AG08395 (cell line): ENCODE data around the gene PARD3.
"Not testable (repeated sequence)": the region's sequence is repeated elsewhere in the genome, so short reads cannot be mapped to it uniquely, and the experiment has no call there.

Experiments used
- DNase-seq: peaks from one replicate; pipeline ENCODE4 v3.0.0; 2012; ENCODE audit warnings: mixed read lengths, low spot score

The PARD3 gene

GRCh38 chr10:34097682-34098081 lies 717.4 kb downstream of the PARD3 start:
- no peak for DNase-seq

GRCh38 chr10:34094961-34095360 lies 720.1 kb downstream of the PARD3 start:
- DNase-seq, result no peak

- no peak for DNase-seq
These were observed 720.9 kb downstream of the PARD3 start for GRCh38 chr10:34094146-34094696.

GRCh38 chr10:34092891-34093290 lies 722.2 kb downstream of the PARD3 start:
- DNase-seq, result peak; percentile 38

- DNase-seq, result no peak
These were observed 723.4 kb downstream of the PARD3 start for GRCh38 chr10:34091635-34092195.

GRCh38 chr10:34089253-34089652 lies 725.8 kb downstream of the PARD3 start:
- no peak for DNase-seq

- no peak for DNase-seq
These were observed 726.8 kb downstream of the PARD3 start for GRCh38 chr10:34088208-34088794.

- DNase-seq, result no peak
These were observed 728.0 kb downstream of the PARD3 start for GRCh38 chr10:34087095-34087418.

- DNase-seq, result no peak
These were observed 731.5 kb downstream of the PARD3 start for GRCh38 chr10:34083567-34083966.

- no peak for DNase-seq
These were observed 733.1 kb downstream of the PARD3 start for GRCh38 chr10:34081948-34082347.

- DNase-seq, result no peak
These were observed 733.8 kb downstream of the PARD3 start for GRCh38 chr10:34081347-34081743.

GRCh38 chr10:34080485-34081346 lies 734.4 kb downstream of the PARD3 start:
- DNase-seq, result no peak

- no peak for DNase-seq
These were observed 735.2 kb downstream of the PARD3 start for GRCh38 chr10:34079702-34080484.

GRCh38 chr10:34078745-34079470 lies 736.2 kb downstream of the PARD3 start:
- peak; percentile 68 for DNase-seq

- DNase-seq, result no peak
These were observed 736.9 kb downstream of the PARD3 start for GRCh38 chr10:34078017-34078744.

- DNase-seq, result no peak
These were observed 738.7 kb downstream of the PARD3 start for GRCh38 chr10:34076443-34076842.

- DNase-seq, result no peak
These were observed 739.7 kb downstream of the PARD3 start for GRCh38 chr10:34075254-34075926.

- no peak for DNase-seq
These were observed 741.0 kb downstream of the PARD3 start for GRCh38 chr10:34074051-34074450.

- not testable (repeated sequence) for DNase-seq
These were observed 747.4 kb downstream of the PARD3 start for GRCh38 chr10:34067741-34068140.

- DNase-seq, result no peak
These were observed 751.5 kb downstream of the PARD3 start for GRCh38 chr10:34063592-34063991.
